ENCODE measurements around the gene RMDN3. TPM values are rescaled to one million over a fixed set of nuclear protein-coding genes. Genes with fewer than 3 reads are reported as not detected.
A peak's percentile ranks its signal among the peaks of the same experiment; 100 is the strongest.

Gene RMDN3
- total and polyA plus RNA-seq, 2 of the 13 experiments (the other 11 are each of a cell fraction or from before 2014, with no cell fraction given), result 16.8 to 19.5 TPM

GRCh38 chr15:40694688-40695468 lies 60.2 kb downstream of the RMDN3 start, which contains the start of gene RAD51 (continued):
- TF ChIP-seq DNMT3B (CRISPR knock-in tag; conservative IDR thresholded peaks at IDR 0.05) (no peak), THYN1 (CRISPR knock-in tag; IDR thresholded peaks at IDR 0.05; ENCODE audit: borderline replicate concordance, low read depth) (no peak), TFE3 (CRISPR knock-in tag; IDR thresholded peaks at IDR 0.05) (peak; percentile 45; the same call in 1 of the 2 replicates), GATA4 (IDR thresholded peaks at IDR 0.05; ENCODE audit: borderline replicate concordance, low read depth) (peak; percentile 51; the same call in 1 of the 2 replicates), FLYWCH1 (CRISPR knock-in tag; IDR thresholded peaks at IDR 0.05) (no peak), ZNF761 (CRISPR knock-in tag; conservative IDR thresholded peaks at IDR 0.05) (peak; percentile 47), RBM22 (optimal IDR thresholded peaks at IDR 0.05; ENCODE audit: low read length) (no peak), KIAA2018 (CRISPR knock-in tag; IDR thresholded peaks at IDR 0.05; ENCODE audit: borderline replicate concordance) (no peak), ZNF574 (CRISPR knock-in tag; IDR thresholded peaks at IDR 0.05) (peak; percentile 76), THAP7 (CRISPR knock-in tag; IDR thresholded peaks at IDR 0.05) (no peak), ZBTB10 (CRISPR knock-in tag; IDR thresholded peaks at IDR 0.05; ENCODE audit: borderline replicate concordance) (peak; percentile 71; the same call in 1 of the 2 replicates)

Measured in HepG2 (cell line).